ENCODE data around the gene GIGYF1. TPM values are rescaled to one million over a fixed set of nuclear protein-coding genes. Genes with fewer than 3 reads are reported as not detected.
A peak's percentile ranks its signal among the peaks of the same experiment; 100 is the strongest.

Gene GIGYF1
- total and polyA plus RNA-seq, 2 of the 13 experiments (the other 11 are each of a cell fraction or from before 2014, with no cell fraction given) = 7.6 to 16.1 TPM

DNA sequence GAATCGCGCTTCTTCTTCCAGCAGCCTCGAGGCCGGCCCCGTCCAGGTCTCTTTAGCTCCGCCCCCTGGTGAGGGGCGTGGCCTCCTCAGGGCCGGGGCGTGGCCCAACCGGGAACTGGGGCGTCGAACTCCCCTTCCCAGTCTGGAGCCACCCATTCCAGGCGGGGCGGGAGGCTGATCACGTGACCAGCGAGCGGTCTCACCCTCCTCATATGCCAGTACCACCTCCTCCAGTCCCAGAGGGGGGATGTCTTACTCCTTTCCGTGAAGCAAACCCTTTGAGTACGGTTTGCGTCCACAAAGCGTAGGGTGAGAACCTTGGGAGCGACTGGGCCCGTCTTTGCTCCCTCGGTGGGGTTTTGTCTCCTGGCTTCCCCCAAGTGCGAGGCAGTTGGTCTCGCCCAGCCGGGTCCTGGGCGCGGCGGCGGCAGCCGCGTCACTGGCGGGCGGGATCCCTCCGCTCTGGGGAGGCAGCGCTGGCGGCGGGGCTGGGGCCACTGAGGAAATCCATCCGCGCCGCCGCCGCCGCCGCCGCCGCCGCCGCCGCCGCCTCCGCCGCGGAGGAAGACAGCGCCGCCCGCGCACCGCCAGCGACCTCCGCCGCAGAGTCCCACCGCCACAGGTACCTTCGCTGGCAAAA lies 20.6 kb downstream of the GIGYF1 start, which contains the start of gene GNB2 (continued):
- TF ChIP-seq, protein P1, sequence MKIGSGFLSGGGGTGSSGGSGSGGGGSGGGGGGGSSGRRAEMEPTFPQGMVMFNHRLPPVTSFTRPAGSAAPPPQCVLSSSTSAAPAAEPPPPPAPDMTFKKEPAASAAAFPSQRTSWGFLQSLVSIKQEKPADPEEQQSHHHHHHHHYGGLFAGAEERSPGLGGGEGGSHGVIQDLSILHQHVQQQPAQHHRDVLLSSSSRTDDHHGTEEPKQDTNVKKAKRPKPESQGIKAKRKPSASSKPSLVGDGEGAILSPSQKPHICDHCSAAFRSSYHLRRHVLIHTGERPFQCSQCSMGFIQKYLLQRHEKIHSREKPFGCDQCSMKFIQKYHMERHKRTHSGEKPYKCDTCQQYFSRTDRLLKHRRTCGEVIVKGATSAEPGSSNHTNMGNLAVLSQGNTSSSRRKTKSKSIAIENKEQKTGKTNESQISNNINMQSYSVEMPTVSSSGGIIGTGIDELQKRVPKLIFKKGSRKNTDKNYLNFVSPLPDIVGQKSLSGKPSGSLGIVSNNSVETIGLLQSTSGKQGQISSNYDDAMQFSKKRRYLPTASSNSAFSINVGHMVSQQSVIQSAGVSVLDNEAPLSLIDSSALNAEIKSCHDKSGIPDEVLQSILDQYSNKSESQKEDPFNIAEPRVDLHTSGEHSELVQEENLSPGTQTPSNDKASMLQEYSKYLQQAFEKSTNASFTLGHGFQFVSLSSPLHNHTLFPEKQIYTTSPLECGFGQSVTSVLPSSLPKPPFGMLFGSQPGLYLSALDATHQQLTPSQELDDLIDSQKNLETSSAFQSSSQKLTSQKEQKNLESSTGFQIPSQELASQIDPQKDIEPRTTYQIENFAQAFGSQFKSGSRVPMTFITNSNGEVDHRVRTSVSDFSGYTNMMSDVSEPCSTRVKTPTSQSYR (CRISPR knock-in tag; IDR thresholded peaks at IDR 0.05; ENCODE audit: borderline replicate concordance) = no peak
- TF ChIP-seq ETV6 (CRISPR knock-in tag; conservative IDR thresholded peaks at IDR 0.05) = 0 out of 2 replicates have a peak, but pooled peaks have one; percentile 46
- 0 out of 2 replicates have a peak, but pooled peaks have one; percentile 42 for TF ChIP-seq ATF1 (CRISPR knock-in tag; IDR thresholded peaks at IDR 0.05)
- peak; percentile 70; the same call in 1 of the 2 replicates for TF ChIP-seq PHF21A (CRISPR knock-in tag; IDR thresholded peaks at IDR 0.05)
- peak; percentile 84 for TF ChIP-seq CREB1 (IDR thresholded peaks at IDR 0.05)
- TF ChIP-seq CREB1 (CRISPR knock-in tag; IDR thresholded peaks at IDR 0.05) = no peak; the same call in 1 of the 2 replicates
- TF ChIP-seq HOXA7 (CRISPR knock-in tag; IDR thresholded peaks at IDR 0.05) = no peak
- TF ChIP-seq, protein P2, sequence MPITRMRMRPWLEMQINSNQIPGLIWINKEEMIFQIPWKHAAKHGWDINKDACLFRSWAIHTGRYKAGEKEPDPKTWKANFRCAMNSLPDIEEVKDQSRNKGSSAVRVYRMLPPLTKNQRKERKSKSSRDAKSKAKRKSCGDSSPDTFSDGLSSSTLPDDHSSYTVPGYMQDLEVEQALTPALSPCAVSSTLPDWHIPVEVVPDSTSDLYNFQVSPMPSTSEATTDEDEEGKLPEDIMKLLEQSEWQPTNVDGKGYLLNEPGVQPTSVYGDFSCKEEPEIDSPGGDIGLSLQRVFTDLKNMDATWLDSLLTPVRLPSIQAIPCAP (CRISPR knock-in tag; IDR thresholded peaks at IDR 0.05; ENCODE audit: low read depth) = no peak
- TF ChIP-seq KAT7 (CRISPR knock-in tag; IDR thresholded peaks at IDR 0.05; ENCODE audit: borderline replicate concordance) = 0 out of 2 replicates have a peak, but pooled peaks have one; percentile 20
- TF ChIP-seq FOXK1 (CRISPR knock-in tag; IDR thresholded peaks at IDR 0.05; ENCODE audit: borderline replicate concordance, low read depth) = peak; percentile 40; the same call in 1 of the 2 replicates
- TF ChIP-seq ZNF563 (CRISPR knock-in tag; IDR thresholded peaks at IDR 0.05) = peak; percentile 19; the same call in 1 of the 2 replicates
- TF ChIP-seq, protein P3, sequence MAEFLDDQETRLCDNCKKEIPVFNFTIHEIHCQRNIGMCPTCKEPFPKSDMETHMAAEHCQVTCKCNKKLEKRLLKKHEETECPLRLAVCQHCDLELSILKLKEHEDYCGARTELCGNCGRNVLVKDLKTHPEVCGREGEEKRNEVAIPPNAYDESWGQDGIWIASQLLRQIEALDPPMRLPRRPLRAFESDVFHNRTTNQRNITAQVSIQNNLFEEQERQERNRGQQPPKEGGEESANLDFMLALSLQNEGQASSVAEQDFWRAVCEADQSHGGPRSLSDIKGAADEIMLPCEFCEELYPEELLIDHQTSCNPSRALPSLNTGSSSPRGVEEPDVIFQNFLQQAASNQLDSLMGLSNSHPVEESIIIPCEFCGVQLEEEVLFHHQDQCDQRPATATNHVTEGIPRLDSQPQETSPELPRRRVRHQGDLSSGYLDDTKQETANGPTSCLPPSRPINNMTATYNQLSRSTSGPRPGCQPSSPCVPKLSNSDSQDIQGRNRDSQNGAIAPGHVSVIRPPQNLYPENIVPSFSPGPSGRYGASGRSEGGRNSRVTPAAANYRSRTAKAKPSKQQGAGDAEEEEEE (CRISPR knock-in tag; IDR thresholded peaks at IDR 0.05; ENCODE audit: borderline replicate concordance) = no peak
- no peak for TF ChIP-seq NFE2L2 (IDR thresholded peaks at IDR 0.05; ENCODE audit: low read length)
- no peak for TF ChIP-seq MBD4 (IDR thresholded peaks at IDR 0.05; ENCODE audit: borderline replicate concordance, low read length)
- TF ChIP-seq NFKBIZ (CRISPR knock-in tag; IDR thresholded peaks at IDR 0.05) = peak; percentile 54
- no peak for TF ChIP-seq ZBTB21 (CRISPR knock-in tag; IDR thresholded peaks at IDR 0.05)
- TF ChIP-seq PITX1 (CRISPR knock-in tag; IDR thresholded peaks at IDR 0.05) = peak; percentile 31; the same call in 1 of the 2 replicates

Measured in HepG2 (cell line).